GM12878 (cell line): ENCODE results near the gene FAM47B. TPM values are rescaled to one million over a fixed set of nuclear protein-coding genes. Genes with fewer than 3 reads are reported as not detected.

ENCODE experiments used
- ATAC-seq: fragments of 200-7000 bp; cut with Tn5 transposase; 3 replicates; pipeline ENCODE4 v1.9.1; 2020; ENCODE audit warnings: mild to moderate bottlenecking, moderate library complexity
- BruUV-seq: library from RNA; stranded (reverse); fragments of 400-500 nt; replicated peaks from 2 replicates; lab custom pipeline; 2021; lab: Mats Ljungman, UMichigan
- CTCF ChIA-PET: fragments of 300-600 bp; sonication (Branson Sonifier 250); formaldehyde crosslinking; extraction: SDS; loops from one replicate; lab custom pipeline; 2021; ENCODE audit warnings: inconsistent platforms; lab: Yijun Ruan, JAX
- POLR2A ChIA-PET: fragments of 350-600 bp; formaldehyde crosslinking; extraction: SDS; loops from one replicate; lab custom pipeline; 2021; ENCODE audit warnings: inconsistent platforms; lab: Charles Lee
- RAD21 ChIA-PET: fragments of 300-600 bp; sonication (Branson Sonifier 250); formaldehyde crosslinking; loops from one replicate; lab custom pipeline; 2023; ENCODE audit warnings: antibody characterized with exemption; ENCODE audit not compliant: unreplicated experiment; lab: Charles Lee
- SMC1A ChIA-PET: fragments of 300-600 bp; sonication (Branson Sonifier 250); formaldehyde crosslinking; loops from one replicate; lab custom pipeline; 2023; ENCODE audit not compliant: unreplicated experiment, uncharacterized antibody; lab: Charles Lee
- DNase-seq: peaks from one replicate; pipeline ENCODE4 v3.0.0-alpha.2; 2011; ENCODE audit warnings: low read depth, low spot score
- FAIRE-seq: peaks from 3 replicates; lab custom pipeline; 2011; peaks lifted over from hg19 to GRCh38; lab: Jason Lieb, UNC
- H2AFZ ChIP-seq: 2 replicates; pipeline ENCODE4 v1.6.0; 2011; ENCODE audit warnings: low read depth, low read length, control low read depth; ENCODE audit not compliant: control insufficient read depth
- H3K27ac ChIP-seq: 2 replicates; pipeline ENCODE4 v1.5.1; 2011; ENCODE audit warnings: control low read depth; ENCODE audit not compliant: control insufficient read depth, insufficient read depth
- H3K27me3 ChIP-seq, 2 experiments: replicated peaks in 1 of 2; 2 replicates each; pipeline versions ENCODE4 v1.6.0 to v1.6.1; 2011; ENCODE audit warnings: low read length in 1 of 2; ENCODE audit not compliant: control insufficient read depth in 2 of 2, insufficient read depth in 2 of 2
- H3K36me3 ChIP-seq, 2 experiments: 2 replicates each; pipeline ENCODE4 v1.5.1; 2011; ENCODE audit warnings: low read length in 1 of 2; ENCODE audit not compliant: control insufficient read depth in 2 of 2, insufficient read depth in 2 of 2
- H3K4me1 ChIP-seq: 2 replicates; pipeline ENCODE4 v1.6.1; 2011; ENCODE audit warnings: mild to moderate bottlenecking, low read length, moderate library complexity, mixed read lengths; ENCODE audit not compliant: control insufficient read depth, insufficient read depth
- H3K4me2 ChIP-seq: 2 replicates; pipeline ENCODE4 v1.6.0; 2011; ENCODE audit warnings: control low read depth; ENCODE audit not compliant: control insufficient read depth, insufficient read depth
- H3K4me3 ChIP-seq: fragments of 200-600 bp; sonication (generic); 2 replicates; pipeline ENCODE4 v1.5.1; 2016
- H3K79me2 ChIP-seq: 2 replicates; pipeline ENCODE4 v1.6.0; 2011; ENCODE audit warnings: low read length; ENCODE audit not compliant: control insufficient read depth, insufficient read depth
- H3K9ac ChIP-seq: 2 replicates; pipeline ENCODE4 v1.8.0; 2011; ENCODE audit warnings: low read length, control low read depth, mixed read lengths; ENCODE audit not compliant: control insufficient read depth, insufficient read depth
- H3K9me3 ChIP-seq: replicated peaks from 3 replicates; pipeline ENCODE4 v1.5.1; 2011; ENCODE audit warnings: mild to moderate bottlenecking, low read length; ENCODE audit not compliant: control insufficient read depth, insufficient read depth
- H4K20me1 ChIP-seq: 2 replicates; pipeline ENCODE4 v1.6.0; 2011; ENCODE audit not compliant: control insufficient read depth, insufficient read depth
- BCL11A ChIP-seq: IDR thresholded peaks from 2 replicates; pipeline ENCODE4 v1.6.1; 2011; ENCODE audit warnings: low read depth, low read length
- ETV6 ChIP-seq, 2 experiments: fragments of 450-650 bp in 1 of 2; IDR thresholded peaks in 1 of 2; conservative IDR thresholded peaks in 1 of 2; 2 replicates each; pipeline ENCODE4 v1.6.1; 2014; ENCODE audit warnings: antibody characterized with exemption in 1 of 2, borderline replicate concordance in 1 of 2, low read depth in 1 of 2, mild to moderate bottlenecking in 1 of 2, moderate library complexity in 1 of 2
- HDGF ChIP-seq: fragments of 450-650 bp; IDR thresholded peaks from 2 replicates; pipeline ENCODE4 v1.6.1; 2016; ENCODE audit warnings: antibody characterized with exemption
- JUNB ChIP-seq: IDR thresholded peaks from 2 replicates; pipeline ENCODE4 v1.6.1; 2016; ENCODE audit warnings: antibody characterized with exemption, mild to moderate bottlenecking
- SMAD5 ChIP-seq: IDR thresholded peaks from 2 replicates; pipeline ENCODE4 v1.6.1; 2016; ENCODE audit warnings: antibody characterized with exemption, low read depth
- STAT1 ChIP-seq: fragments of 450-650 bp; conservative IDR thresholded peaks from 2 replicates; pipeline ENCODE4 v1.6.1; 2014; ENCODE audit warnings: antibody characterized with exemption, mild to moderate bottlenecking
- YBX1 ChIP-seq: fragments of 450-650 bp; IDR thresholded peaks from 2 replicates; pipeline ENCODE4 v1.6.1; 2016; ENCODE audit warnings: antibody characterized with exemption
- ZNF207 ChIP-seq: fragments of 450-650 bp; IDR thresholded peaks from 2 replicates; pipeline ENCODE4 v1.6.1; 2014; ENCODE audit warnings: antibody characterized with exemption, mild to moderate bottlenecking, borderline replicate concordance
- ZZZ3 ChIP-seq: IDR thresholded peaks from 2 replicates; pipeline ENCODE4 v1.6.1; 2011; ENCODE audit warnings: low read depth; ENCODE audit not compliant: control insufficient read depth, insufficient read length
- WGBS: methylation state at CpG from one replicate; pipeline ENCODE4 v1.1.6; 2016; ENCODE audit warnings: low lambda C conversion rate; ENCODE audit not compliant: insufficient replicate concordance, insufficient coverage; ENCODE audit errors: missing lambda C conversion rate; 5-methylcytosine and 5-hydroxymethylcytosine counted together
- in situ Hi-C: fragments of 300-500 bp; cut with MboI; formaldehyde crosslinking; loops from 9 replicates; pipeline ENCODE4 v1.14.3; 2018; ENCODE audit warnings: mixed read lengths
- intact Hi-C: fragments of 100-400 bp; cut with micrococcal nuclease; formaldehyde crosslinking; loops from one replicate; pipeline ENCODE4 v1.14.2; 2022; ENCODE audit not compliant: unreplicated experiment
- polyA plus RNA-seq, 11 experiments: library from polyadenylated mRNA; depleted of rRNA in 4 of 11; unstranded in 6 of 11; stranded (reverse) in 5 of 11; fragments of >200 nt; fragmentation: Nextera tagmentation in 4 of 11; fragmentation: Illumina TruSeq in 1 of 11; extraction: Ambion mirVana in 4 of 11; extraction: Trizol in 1 of 11; gene quantifications; 1 replicate in 1 of 11; 2 replicates in 10 of 11; pipeline versions ENCODE4 v1.2.1 to v1.2.3, GENCODE V29; 2011 to 2016; ENCODE audit warnings: inconsistent platforms in 2 of 11, missing spikeins in 2 of 11, low read depth in 1 of 11
- total RNA-seq, 4 experiments: library from RNA; depleted of rRNA in 3 of 4; stranded (reverse); fragments of >200 nt in 3 of 4; fragmentation: Illumina TruSeq in 1 of 4; extraction: Trizol in 1 of 4; gene quantifications; 2 replicates each; pipeline versions ENCODE4 v1.2.1 to v1.2.3, GENCODE V29; 2013 to 2021
- TF ChIP-seq, protein P1 (sequence below): fragments of 150-350 bp; IDR thresholded peaks from 2 replicates; pipeline ENCODE4 v1.6.1; 2016; ENCODE audit warnings: low read depth, low read length

Gene FAM47B
- total and polyA plus RNA-seq, 10 of the 15 experiments (the other 5 are each of a cell fraction or from before 2014, with no cell fraction given) = not detected

DNA sequence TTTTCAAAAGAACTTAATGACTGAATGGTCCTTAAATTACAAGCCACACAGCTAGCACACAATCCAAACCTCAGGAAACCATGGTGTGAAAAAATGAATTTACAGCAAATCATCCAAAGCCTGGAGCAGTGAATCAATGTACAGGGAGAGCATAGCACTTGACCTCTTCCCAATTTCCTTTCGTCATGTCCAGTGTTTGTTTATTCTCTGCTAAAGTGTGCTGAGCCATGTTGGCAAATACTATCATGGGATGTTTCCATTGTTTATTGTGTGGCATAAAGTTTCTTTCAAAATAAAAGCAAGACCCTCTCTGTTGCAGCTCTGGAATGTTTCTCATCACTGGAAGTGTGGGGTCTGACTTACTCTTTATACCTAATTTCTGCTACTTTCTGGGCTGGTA is 25.4 kb upstream of the FAM47B start:
- H3K27ac ChIP-seq = no peak overlapping the region
- no peak for FAIRE-seq
- no peaks in the 10 kb centered on the region for H3K9me3 ChIP-seq
- H2AFZ ChIP-seq = no peak overlapping the region
- no peak for ATAC-seq
- ChIA-PET SMC1A (no interaction called here), POLR2A (no interaction called here)
- no peaks in the 10 kb centered on the region for H4K20me1 ChIP-seq
- WGBS = 88% methylated on average over 1 of the region's 1 CpG
- no peaks in the 10 kb centered on the region for H3K27me3 ChIP-seq
- H3K4me1 ChIP-seq = no peaks in the 10 kb centered on the region
- BruUV-seq = no TSS peak
- in situ Hi-C loops = no loop called here
- no peak overlapping the region for H3K9ac ChIP-seq
- no peak overlapping the region for H3K4me3 ChIP-seq
- no peaks in the 10 kb centered on the region for H3K79me2 ChIP-seq
- intact Hi-C loops = no loop called here
- no peak for DNase-seq
- TF ChIP-seq STAT1 = no peak
- TF ChIP-seq, protein P1, sequence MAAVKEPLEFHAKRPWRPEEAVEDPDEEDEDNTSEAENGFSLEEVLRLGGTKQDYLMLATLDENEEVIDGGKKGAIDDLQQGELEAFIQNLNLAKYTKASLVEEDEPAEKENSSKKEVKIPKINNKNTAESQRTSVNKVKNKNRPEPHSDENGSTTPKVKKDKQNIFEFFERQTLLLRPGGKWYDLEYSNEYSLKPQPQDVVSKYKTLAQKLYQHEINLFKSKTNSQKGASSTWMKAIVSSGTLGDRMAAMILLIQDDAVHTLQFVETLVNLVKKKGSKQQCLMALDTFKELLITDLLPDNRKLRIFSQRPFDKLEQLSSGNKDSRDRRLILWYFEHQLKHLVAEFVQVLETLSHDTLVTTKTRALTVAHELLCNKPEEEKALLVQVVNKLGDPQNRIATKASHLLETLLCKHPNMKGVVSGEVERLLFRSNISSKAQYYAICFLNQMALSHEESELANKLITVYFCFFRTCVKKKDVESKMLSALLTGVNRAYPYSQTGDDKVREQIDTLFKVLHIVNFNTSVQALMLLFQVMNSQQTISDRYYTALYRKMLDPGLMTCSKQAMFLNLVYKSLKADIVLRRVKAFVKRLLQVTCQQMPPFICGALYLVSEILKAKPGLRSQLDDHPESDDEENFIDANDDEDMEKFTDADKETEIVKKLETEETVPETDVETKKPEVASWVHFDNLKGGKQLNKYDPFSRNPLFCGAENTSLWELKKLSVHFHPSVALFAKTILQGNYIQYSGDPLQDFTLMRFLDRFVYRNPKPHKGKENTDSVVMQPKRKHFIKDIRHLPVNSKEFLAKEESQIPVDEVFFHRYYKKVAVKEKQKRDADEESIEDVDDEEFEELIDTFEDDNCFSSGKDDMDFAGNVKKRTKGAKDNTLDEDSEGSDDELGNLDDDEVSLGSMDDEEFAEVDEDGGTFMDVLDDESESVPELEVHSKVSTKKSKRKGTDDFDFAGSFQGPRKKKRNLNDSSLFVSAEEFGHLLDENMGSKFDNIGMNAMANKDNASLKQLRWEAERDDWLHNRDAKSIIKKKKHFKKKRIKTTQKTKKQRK = no peak
- no peak for TF ChIP-seq YBX1
- no peak for TF ChIP-seq BCL11A
- TF ChIP-seq ZZZ3 = no peak
- no peak for TF ChIP-seq HDGF
- no peak for TF ChIP-seq JUNB
- TF ChIP-seq ZNF207 = no peak
- no peak for TF ChIP-seq ETV6 (conservative IDR thresholded peaks at IDR 0.05 in 1 of 2, IDR thresholded peaks at IDR 0.05 in 1 of 2; ENCODE audit: borderline replicate concordance in 1 of 2, low read depth in 1 of 2)
- no peak for TF ChIP-seq SMAD5
- TF ChIP-seq, all 136 proteins: peak for 0
- RAD21 ChIA-PET = no interaction called here
- no peak overlapping the region for H3K4me2 ChIP-seq
- CTCF ChIA-PET = no interaction called here
- no peaks in the 10 kb centered on the region for H3K36me3 ChIP-seq
